RWPE2 (cell line): ENCODE data around the gene ALDOB.
"Not testable (repeated sequence)": the region's sequence is repeated elsewhere in the genome, so short reads cannot be mapped to it uniquely, and the experiment has no call there.

Experiments
- ATAC-seq: fragments of 200-7000 bp; cut with Tn5 transposase; 3 replicates; pipeline ENCODE4 v1.9.1; 2021; ENCODE audit warnings: low read depth
- DNase-seq: peaks from one replicate; pipeline ENCODE4 v3.0.0-alpha.2; 2020; ENCODE audit warnings: low spot score
- H3K27ac ChIP-seq: fragments of 450-650 bp; 2 replicates; pipeline ENCODE4 v1.5.1; 2017; ENCODE audit warnings: mild to moderate bottlenecking; ENCODE audit not compliant: poor library complexity, severe bottlenecking
- H3K27me3 ChIP-seq: fragments of 250-450 bp; sonication (Bioruptor Pico); 2 replicates; pipeline ENCODE4 v1.5.1; 2021; ENCODE audit warnings: mild to moderate bottlenecking, moderate library complexity; ENCODE audit not compliant: insufficient read depth, poor library complexity, severe bottlenecking
- H3K36me3 ChIP-seq: fragments of 250-450 bp; sonication (Bioruptor Pico); 2 replicates; pipeline ENCODE4 v1.5.1; 2020; ENCODE audit warnings: low read depth, mild to moderate bottlenecking, moderate library complexity
- H3K4me1 ChIP-seq: fragments of 250-450 bp; sonication (Bioruptor Pico); 2 replicates; pipeline ENCODE4 v1.5.1; 2021; ENCODE audit warnings: mild to moderate bottlenecking, moderate library complexity; ENCODE audit not compliant: insufficient read depth, poor library complexity, severe bottlenecking
- H3K4me3 ChIP-seq: fragments of 250-450 bp; sonication (Bioruptor Pico); 2 replicates; pipeline ENCODE4 v1.5.1; 2021; ENCODE audit warnings: mild to moderate bottlenecking, moderate library complexity; ENCODE audit not compliant: severe bottlenecking
- H3K9me3 ChIP-seq: fragments of 250-450 bp; sonication (Bioruptor Pico); 2 replicates; pipeline ENCODE4 v1.5.1; 2021; ENCODE audit warnings: mild to moderate bottlenecking, moderate library complexity; ENCODE audit not compliant: severe bottlenecking
- TF ChIP-seq, protein P1 (sequence below): fragments of 450-650 bp; IDR thresholded peaks from one replicate; pipeline ENCODE4 v1.5.1; 2017; ENCODE audit warnings: mild to moderate bottlenecking, moderate library complexity; ENCODE audit not compliant: poor library complexity, severe bottlenecking

ALDOB gene

DNA sequence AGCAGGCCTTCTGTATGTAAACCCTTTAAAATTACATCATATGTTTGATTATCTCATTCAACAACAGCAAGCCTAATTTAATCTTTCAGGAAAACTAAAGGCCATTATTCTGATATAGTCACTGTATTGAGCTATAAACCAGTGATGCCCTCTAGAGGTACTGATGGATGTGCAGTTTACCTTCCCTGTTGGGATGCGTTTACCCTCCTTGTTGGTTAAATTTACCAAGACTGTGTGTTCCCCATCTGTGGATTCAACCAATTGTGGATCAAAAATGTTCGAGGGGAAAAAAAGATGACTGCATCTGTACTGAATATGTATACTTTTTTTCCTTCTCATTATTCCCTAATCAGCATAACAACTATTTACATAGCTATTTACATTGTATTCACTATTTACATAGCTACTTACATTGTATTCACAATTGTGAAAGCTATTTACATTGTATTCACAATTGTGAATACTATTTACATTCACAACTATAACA is 47.0 kb downstream of the ALDOB start:
- H3K9me3 ChIP-seq, result no peaks in the 10 kb centered on the region
- H3K36me3 ChIP-seq, result peaks cover 45% of the 10 kb centered on the region
- TF ChIP-seq, protein P1, sequence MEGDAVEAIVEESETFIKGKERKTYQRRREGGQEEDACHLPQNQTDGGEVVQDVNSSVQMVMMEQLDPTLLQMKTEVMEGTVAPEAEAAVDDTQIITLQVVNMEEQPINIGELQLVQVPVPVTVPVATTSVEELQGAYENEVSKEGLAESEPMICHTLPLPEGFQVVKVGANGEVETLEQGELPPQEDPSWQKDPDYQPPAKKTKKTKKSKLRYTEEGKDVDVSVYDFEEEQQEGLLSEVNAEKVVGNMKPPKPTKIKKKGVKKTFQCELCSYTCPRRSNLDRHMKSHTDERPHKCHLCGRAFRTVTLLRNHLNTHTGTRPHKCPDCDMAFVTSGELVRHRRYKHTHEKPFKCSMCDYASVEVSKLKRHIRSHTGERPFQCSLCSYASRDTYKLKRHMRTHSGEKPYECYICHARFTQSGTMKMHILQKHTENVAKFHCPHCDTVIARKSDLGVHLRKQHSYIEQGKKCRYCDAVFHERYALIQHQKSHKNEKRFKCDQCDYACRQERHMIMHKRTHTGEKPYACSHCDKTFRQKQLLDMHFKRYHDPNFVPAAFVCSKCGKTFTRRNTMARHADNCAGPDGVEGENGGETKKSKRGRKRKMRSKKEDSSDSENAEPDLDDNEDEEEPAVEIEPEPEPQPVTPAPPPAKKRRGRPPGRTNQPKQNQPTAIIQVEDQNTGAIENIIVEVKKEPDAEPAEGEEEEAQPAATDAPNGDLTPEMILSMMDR, result no peak
- H3K4me1 ChIP-seq, result no peaks in the 10 kb centered on the region
- H3K4me3 ChIP-seq, result no peak overlapping the region
- no peaks in the 10 kb centered on the region for H3K27me3 ChIP-seq
- DNase-seq (no peak), ATAC-seq (0 out of 3 replicates have a peak, but pooled peaks have one; percentile 29)
- H3K27ac ChIP-seq, result no peak overlapping the region

DNA sequence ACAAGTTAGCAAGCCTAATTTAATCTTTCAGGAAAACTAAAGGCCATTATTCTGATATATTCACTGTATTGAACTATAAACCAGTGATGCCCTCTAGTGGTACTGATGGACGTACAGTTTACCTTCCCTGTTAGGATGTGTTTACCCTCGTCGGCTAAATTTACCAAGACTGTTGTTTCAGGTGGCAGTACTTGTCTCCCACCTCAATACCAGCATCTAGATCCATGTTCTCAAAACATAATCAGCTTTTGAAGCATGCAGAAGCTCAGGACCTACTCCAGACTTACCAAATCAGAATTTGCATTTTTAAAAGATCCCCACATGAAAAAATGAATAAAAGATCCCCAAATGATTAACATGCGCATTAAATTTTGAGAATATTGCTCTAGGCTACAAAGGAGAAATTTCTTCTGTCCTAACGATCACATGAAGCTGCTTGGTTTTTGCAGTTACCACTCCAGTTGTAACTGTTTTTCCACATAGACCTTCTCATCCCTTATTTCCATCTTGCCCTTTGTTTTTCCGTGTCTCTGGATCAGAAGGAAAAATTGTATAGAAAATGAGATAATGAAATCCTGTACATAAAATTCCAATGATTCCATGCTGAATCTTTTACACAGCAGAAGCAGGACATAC is 47.6 kb downstream of the ALDOB start:
- ATAC-seq (peak; percentile 73; the same call in 2 of the 3 replicates), DNase-seq (no peak)
- TF ChIP-seq, protein P1, result peak; percentile 71
- Histone ChIP-seq H3K9me3 (no peaks in the 10 kb centered on the region), H3K27ac (no peak overlapping the region), H3K36me3 (peaks cover 40% of the 10 kb centered on the region), H3K4me3 (no peak overlapping the region), H3K27me3 (no peaks in the 10 kb centered on the region), H3K4me1 (no peaks in the 10 kb centered on the region)

DNA sequence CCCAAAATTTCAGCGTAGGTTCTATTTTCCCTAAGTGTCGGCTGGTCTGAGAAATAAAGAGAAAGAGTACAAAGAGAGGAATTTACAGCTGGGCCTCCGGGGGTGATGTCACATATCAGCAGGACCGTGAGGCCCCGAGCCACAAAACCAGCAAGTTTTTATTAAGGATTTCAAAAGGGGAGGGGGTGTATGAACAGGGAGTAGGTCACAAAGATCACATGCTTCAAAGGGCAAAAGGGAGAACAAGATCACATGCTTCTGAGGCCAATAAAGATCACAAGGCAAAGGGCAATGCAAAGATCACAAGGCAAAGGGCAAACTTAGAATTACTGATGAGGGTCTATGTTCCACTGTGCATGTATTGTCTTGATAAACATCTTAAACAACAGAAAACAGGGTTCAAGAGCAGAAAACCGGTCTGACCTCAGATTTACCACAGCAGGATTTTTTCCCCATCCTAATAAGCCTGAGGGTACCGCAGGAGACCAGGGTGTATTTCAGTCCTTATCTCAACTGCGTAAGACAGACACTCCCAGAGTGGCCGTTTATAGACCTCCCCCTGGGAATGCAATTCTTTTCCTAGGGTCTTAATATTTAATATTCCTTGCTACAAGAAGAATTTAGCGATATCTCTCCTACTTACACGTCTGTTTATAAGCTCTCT is 50.6 kb downstream of the ALDOB start, which contains the start of gene BAAT:
BAAT (minus strand) TSS at position 134 of the 664 bp plus-strand sequence. CDS start 13,602 bp downstream, outside the sequence.
- ATAC-seq, H3K4me1 ChIP-seq, H3K27ac ChIP-seq, DNase-seq, H3K9me3 ChIP-seq, H3K27me3 ChIP-seq, H3K4me3 ChIP-seq: not testable (repeated sequence)
- peaks cover 18% of the 10 kb centered on the region for H3K36me3 ChIP-seq

DNA sequence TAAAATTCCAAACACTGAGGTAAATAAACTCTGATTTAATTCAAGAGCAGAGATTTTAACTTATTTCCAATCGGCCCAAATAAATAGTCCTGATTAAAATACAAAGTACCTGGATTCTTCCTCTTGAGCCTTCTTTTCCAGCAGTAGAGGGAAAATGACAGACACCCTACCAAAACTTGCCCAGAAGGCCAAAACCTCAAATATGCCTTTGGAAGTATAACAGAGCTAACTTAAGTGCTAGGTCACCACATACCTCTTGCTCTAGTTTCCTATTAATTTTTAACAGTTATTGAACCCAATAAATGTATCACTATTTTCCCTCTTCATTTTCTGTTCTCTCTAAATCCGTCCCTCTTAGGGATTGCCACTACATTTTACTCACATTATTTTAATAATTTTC is 52.2 kb downstream of the ALDOB start:
- TF ChIP-seq, protein P1, result no peak
- no peaks in the 10 kb centered on the region for H3K27me3 ChIP-seq
- ATAC-seq (no peak), DNase-seq (no peak)
- no peak overlapping the region for H3K4me3 ChIP-seq
- H3K27ac ChIP-seq, result no peak overlapping the region
- H3K4me1 ChIP-seq, result no peaks in the 10 kb centered on the region
- peaks cover 5% of the 10 kb centered on the region for H3K36me3 ChIP-seq
- H3K9me3 ChIP-seq, result no peaks in the 10 kb centered on the region

DNA sequence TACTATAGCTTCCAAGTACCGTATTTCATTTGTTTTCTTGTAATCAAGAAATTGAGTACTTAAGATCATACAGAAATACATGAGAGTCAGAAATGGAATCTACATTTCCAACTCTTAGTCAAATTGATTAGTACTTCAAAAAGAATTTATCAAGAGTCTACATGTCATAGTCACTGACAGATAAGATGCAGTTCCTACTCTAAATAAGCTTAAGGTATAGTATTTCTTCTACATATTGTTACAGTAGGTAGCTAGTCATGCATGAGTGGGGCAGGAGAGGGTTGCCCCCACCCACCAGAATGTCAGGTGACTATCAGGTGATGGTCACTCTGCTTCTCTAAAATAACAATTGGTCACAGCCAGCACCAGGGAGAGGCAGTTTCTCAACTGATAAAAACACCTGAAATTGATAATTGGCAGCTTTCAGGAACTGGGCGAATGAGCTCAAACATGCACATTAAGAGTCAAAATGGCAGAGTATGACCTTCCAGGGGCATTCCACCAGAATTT is 53.7 kb downstream of the ALDOB start:
- no peaks in the 10 kb centered on the region for H3K4me1 ChIP-seq
- TF ChIP-seq, protein P1, result no peak
- no peaks in the 10 kb centered on the region; the same call in 1 of the 2 replicates for H3K36me3 ChIP-seq
- no peaks in the 10 kb centered on the region for H3K27me3 ChIP-seq
- ATAC-seq (0 out of 3 replicates have a peak, but pooled peaks have one; percentile 21), DNase-seq (no peak)
- H3K27ac ChIP-seq, result no peak overlapping the region
- no peaks in the 10 kb centered on the region for H3K9me3 ChIP-seq
- no peak overlapping the region for H3K4me3 ChIP-seq
